GM12875 (cell line): ENCODE measurements around the gene CNGA2.

ENCODE experiments used
- H3K4me3 ChIP-seq: one replicate; pipeline ENCODE4 v1.5.1; 2011; ENCODE audit warnings: low read depth, low read length, control low read depth
- CTCF ChIP-seq: IDR thresholded peaks from 2 replicates; pipeline ENCODE4 v1.5.1; 2011; ENCODE audit warnings: low read depth, mild to moderate bottlenecking, control low read depth, inconsistent platforms, low read length, moderate library complexity, borderline replicate concordance; ENCODE audit not compliant: insufficient read depth

CNGA2 gene

GRCh38 chrX:151734446-151734845, at the start of gene CNGA2:
CNGA2 (plus strand) TSS chrX:151734746; CDS start chrX:151738484, 3,738 bp downstream.
- TF ChIP-seq CTCF, result no peak
- no peak within 1 kb of the TSS for H3K4me3 ChIP-seq

GRCh38 chrX:151687635-151688034, 46.9 kb upstream of the CNGA2 start:
- no peak overlapping the region for H3K4me3 ChIP-seq
- TF ChIP-seq CTCF, result no peak

- no peak for TF ChIP-seq CTCF
- H3K4me3 ChIP-seq, result no peak overlapping the region
Measured at GRCh38 chrX:151688695-151689094, 45.9 kb upstream of the CNGA2 start.

- TF ChIP-seq CTCF, result no peak
- H3K4me3 ChIP-seq, result no peak overlapping the region
Measured at GRCh38 chrX:151692825-151693224, 41.7 kb upstream of the CNGA2 start.

- no peak overlapping the region for H3K4me3 ChIP-seq
Measured at GRCh38 chrX:151694121-151694520, 40.4 kb upstream of the CNGA2 start.

GRCh38 chrX:151694661-151695582, 39.6 kb upstream of the CNGA2 start, which contains the start of gene PRRG3:
PRRG3 (plus strand) TSS chrX:151695458; CDS start chrX:151698815, 3,357 bp downstream.
- H3K4me3 ChIP-seq, result no peak within 1 kb of the TSS
- no peak for TF ChIP-seq CTCF

More at GRCh38 chrX:151694121-151694520, 40.4 kb upstream of the CNGA2 start:
- no peak for TF ChIP-seq CTCF
